GM12878 (cell line): ENCODE data around the gene GARRE1. TPM values are rescaled to one million over a fixed set of nuclear protein-coding genes. Genes with fewer than 3 reads are reported as not detected.

ENCODE experiments used
- ATAC-seq: fragments of 200-7000 bp; cut with Tn5 transposase; 3 replicates; pipeline ENCODE4 v1.9.1; 2020; ENCODE audit warnings: mild to moderate bottlenecking, moderate library complexity
- BruUV-seq: library from RNA; stranded (reverse); fragments of 400-500 nt; replicated peaks from 2 replicates; lab custom pipeline; 2021; lab: Mats Ljungman, UMichigan
- CTCF ChIA-PET: fragments of 300-600 bp; sonication (Branson Sonifier 250); formaldehyde crosslinking; extraction: SDS; loops from one replicate; lab custom pipeline; 2021; ENCODE audit warnings: inconsistent platforms; lab: Yijun Ruan, JAX
- POLR2A ChIA-PET: fragments of 350-600 bp; formaldehyde crosslinking; extraction: SDS; loops from one replicate; lab custom pipeline; 2021; ENCODE audit warnings: inconsistent platforms; lab: Charles Lee
- RAD21 ChIA-PET: fragments of 300-600 bp; sonication (Branson Sonifier 250); formaldehyde crosslinking; loops from one replicate; lab custom pipeline; 2023; ENCODE audit warnings: antibody characterized with exemption; ENCODE audit not compliant: unreplicated experiment; lab: Charles Lee
- SMC1A ChIA-PET: fragments of 300-600 bp; sonication (Branson Sonifier 250); formaldehyde crosslinking; loops from one replicate; lab custom pipeline; 2023; ENCODE audit not compliant: unreplicated experiment, uncharacterized antibody; lab: Charles Lee
- DNase-seq: peaks from one replicate; pipeline ENCODE4 v3.0.0-alpha.2; 2011; ENCODE audit warnings: low read depth, low spot score
- FAIRE-seq: peaks from 3 replicates; lab custom pipeline; 2011; peaks lifted over from hg19 to GRCh38; lab: Jason Lieb, UNC
- H2AFZ ChIP-seq: 2 replicates; pipeline ENCODE4 v1.6.0; 2011; ENCODE audit warnings: low read depth, low read length, control low read depth; ENCODE audit not compliant: control insufficient read depth
- H3K27ac ChIP-seq: 2 replicates; pipeline ENCODE4 v1.5.1; 2011; ENCODE audit warnings: control low read depth; ENCODE audit not compliant: control insufficient read depth, insufficient read depth
- H3K27me3 ChIP-seq, 2 experiments: replicated peaks in 1 of 2; 2 replicates each; pipeline versions ENCODE4 v1.6.0 to v1.6.1; 2011; ENCODE audit warnings: low read length in 1 of 2; ENCODE audit not compliant: control insufficient read depth in 2 of 2, insufficient read depth in 2 of 2
- H3K36me3 ChIP-seq, 2 experiments: 2 replicates each; pipeline ENCODE4 v1.5.1; 2011; ENCODE audit warnings: low read length in 1 of 2; ENCODE audit not compliant: control insufficient read depth in 2 of 2, insufficient read depth in 2 of 2
- H3K4me1 ChIP-seq: 2 replicates; pipeline ENCODE4 v1.6.1; 2011; ENCODE audit warnings: mild to moderate bottlenecking, low read length, moderate library complexity, mixed read lengths; ENCODE audit not compliant: control insufficient read depth, insufficient read depth
- H3K4me2 ChIP-seq: 2 replicates; pipeline ENCODE4 v1.6.0; 2011; ENCODE audit warnings: control low read depth; ENCODE audit not compliant: control insufficient read depth, insufficient read depth
- H3K4me3 ChIP-seq: fragments of 200-600 bp; sonication (generic); 2 replicates; pipeline ENCODE4 v1.5.1; 2016
- H3K79me2 ChIP-seq: 2 replicates; pipeline ENCODE4 v1.6.0; 2011; ENCODE audit warnings: low read length; ENCODE audit not compliant: control insufficient read depth, insufficient read depth
- H3K9ac ChIP-seq: 2 replicates; pipeline ENCODE4 v1.8.0; 2011; ENCODE audit warnings: low read length, control low read depth, mixed read lengths; ENCODE audit not compliant: control insufficient read depth, insufficient read depth
- H3K9me3 ChIP-seq: replicated peaks from 3 replicates; pipeline ENCODE4 v1.5.1; 2011; ENCODE audit warnings: mild to moderate bottlenecking, low read length; ENCODE audit not compliant: control insufficient read depth, insufficient read depth
- H4K20me1 ChIP-seq: 2 replicates; pipeline ENCODE4 v1.6.0; 2011; ENCODE audit not compliant: control insufficient read depth, insufficient read depth
- ATF3 ChIP-seq: IDR thresholded peaks from 2 replicates; pipeline ENCODE4 v1.6.1; 2011; ENCODE audit warnings: low read depth, mild to moderate bottlenecking, low read length, moderate library complexity, borderline replicate concordance; ENCODE audit errors: extremely low read depth
- BACH1 ChIP-seq: fragments of 450-650 bp; IDR thresholded peaks from 2 replicates; pipeline ENCODE4 v1.6.1; 2017; ENCODE audit warnings: mild to moderate bottlenecking, borderline replicate concordance
- BHLHE40 ChIP-seq, 2 experiments: fragments of 450-650 bp in 1 of 2; IDR thresholded peaks; 2 replicates each; pipeline ENCODE4 v1.6.1; 2011 to 2017; ENCODE audit warnings: low read depth in 2 of 2, borderline replicate concordance in 1 of 2, improper control_type of control experiment in 1 of 2, low read length in 1 of 2, mild to moderate bottlenecking in 1 of 2
- BRCA1 ChIP-seq: IDR thresholded peaks from 2 replicates; pipeline ENCODE4 v1.6.1; 2011; ENCODE audit warnings: low read depth, low read length, improper control_type of control experiment
- ESRRA ChIP-seq: IDR thresholded peaks from 2 replicates; pipeline ENCODE4 v1.6.1; 2012; ENCODE audit warnings: mild to moderate bottlenecking, low read length, improper control_type of control experiment
- IKZF1 ChIP-seq: fragments of 450-650 bp; conservative IDR thresholded peaks from 2 replicates; pipeline ENCODE4 v1.6.1; 2017; ENCODE audit warnings: antibody characterized with exemption, mild to moderate bottlenecking
- IRF3 ChIP-seq: fragments of 450-650 bp; IDR thresholded peaks from 2 replicates; pipeline ENCODE4 v1.6.1; 2014; ENCODE audit warnings: mild to moderate bottlenecking
- MAX ChIP-seq: IDR thresholded peaks from 2 replicates; pipeline ENCODE4 v1.6.1; 2012; ENCODE audit warnings: low read depth, low read length, improper control_type of control experiment
- MTA2 ChIP-seq: fragments of 450-650 bp; IDR thresholded peaks from 2 replicates; pipeline ENCODE4 v1.6.1; 2016; ENCODE audit warnings: low read depth, mild to moderate bottlenecking, moderate library complexity
- SKIL ChIP-seq: fragments of 450-650 bp; IDR thresholded peaks from 2 replicates; pipeline ENCODE4 v1.6.1; 2017; ENCODE audit warnings: mild to moderate bottlenecking, low read depth, inconsistent platforms; ENCODE audit not compliant: poor library complexity, severe bottlenecking
- SMARCA5 ChIP-seq: fragments of 450-650 bp; IDR thresholded peaks from 2 replicates; pipeline ENCODE4 v1.6.1; 2017; ENCODE audit warnings: mild to moderate bottlenecking
- ZBED1 ChIP-seq: IDR thresholded peaks from 2 replicates; pipeline ENCODE4 v1.6.1; 2016; ENCODE audit warnings: borderline replicate concordance
- ZNF207 ChIP-seq: fragments of 450-650 bp; IDR thresholded peaks from 2 replicates; pipeline ENCODE4 v1.6.1; 2014; ENCODE audit warnings: antibody characterized with exemption, mild to moderate bottlenecking, borderline replicate concordance
- ZNF217 ChIP-seq: fragments of 450-650 bp; IDR thresholded peaks from 2 replicates; pipeline ENCODE4 v1.6.1; 2017; ENCODE audit warnings: antibody characterized with exemption, mild to moderate bottlenecking
- WGBS: methylation state at CpG from one replicate; pipeline ENCODE4 v1.1.6; 2016; ENCODE audit warnings: low lambda C conversion rate; ENCODE audit not compliant: insufficient replicate concordance, insufficient coverage; ENCODE audit errors: missing lambda C conversion rate; 5-methylcytosine and 5-hydroxymethylcytosine counted together
- in situ Hi-C: fragments of 300-500 bp; cut with MboI; formaldehyde crosslinking; loops from 9 replicates; pipeline ENCODE4 v1.14.3; 2018; ENCODE audit warnings: mixed read lengths
- intact Hi-C: fragments of 100-400 bp; cut with micrococcal nuclease; formaldehyde crosslinking; loops from one replicate; pipeline ENCODE4 v1.14.2; 2022; ENCODE audit not compliant: unreplicated experiment
- polyA plus RNA-seq, 11 experiments: library from polyadenylated mRNA; depleted of rRNA in 4 of 11; unstranded in 6 of 11; stranded (reverse) in 5 of 11; fragments of >200 nt; fragmentation: Nextera tagmentation in 4 of 11; fragmentation: Illumina TruSeq in 1 of 11; extraction: Ambion mirVana in 4 of 11; extraction: Trizol in 1 of 11; gene quantifications; 1 replicate in 1 of 11; 2 replicates in 10 of 11; pipeline versions ENCODE4 v1.2.1 to v1.2.3, GENCODE V29; 2011 to 2016; ENCODE audit warnings: inconsistent platforms in 2 of 11, missing spikeins in 2 of 11, low read depth in 1 of 11
- total RNA-seq, 4 experiments: library from RNA; depleted of rRNA in 3 of 4; stranded (reverse); fragments of >200 nt in 3 of 4; fragmentation: Illumina TruSeq in 1 of 4; extraction: Trizol in 1 of 4; gene quantifications; 2 replicates each; pipeline versions ENCODE4 v1.2.1 to v1.2.3, GENCODE V29; 2013 to 2021
- TF ChIP-seq, protein P1 (sequence below), 3 experiments: IDR thresholded peaks in 2 of 3; conservative IDR thresholded peaks in 1 of 3; 2 replicates each; pipeline ENCODE4 v1.5.1; 2011; ENCODE audit warnings: low read depth in 3 of 3, low read length in 3 of 3, mild to moderate bottlenecking in 3 of 3, control low read depth in 2 of 3, moderate library complexity in 2 of 3, inconsistent platforms in 1 of 3, mixed read lengths in 1 of 3; ENCODE audit not compliant: control insufficient read depth in 2 of 3, insufficient read depth in 1 of 3; ENCODE audit errors: extremely low read depth in 1 of 3

GARRE1 gene
- total and polyA plus RNA-seq, 10 of the 15 experiments (the other 5 are each of a cell fraction or from before 2014, with no cell fraction given) = 1.1 to 9.4 (median 5.1) TPM

GRCh38 chr19:34254698-34255432, 511 bp downstream of the GARRE1 start:
- intact Hi-C loops = no loop called here
- in situ Hi-C loops = no loop called here
- POLR2A ChIA-PET = interaction anchor here (0.5 kb wide), 1 partner anchor 21 kb away, joined by 6 read pairs; no protein-coding TSS in a partner anchor
- DNase-seq (no peak), ATAC-seq (peak; percentile 64), FAIRE-seq (no peak)
- BruUV-seq = no TSS peak
- RAD21 ChIA-PET = no interaction called here
- Histone ChIP-seq H4K20me1 (no peaks in the 10 kb centered on the region), H3K4me3 (peak overlapping the region; percentile 94), H3K9ac (peak overlapping the region; percentile 92), H3K9me3 (no peaks in the 10 kb centered on the region), H3K27ac (peak overlapping the region; percentile 84), H3K27me3 (no peaks in the 10 kb centered on the region), H3K4me1 (peaks cover 5% of the 10 kb centered on the region), H3K79me2 (peaks cover 5% of the 10 kb centered on the region), H3K4me2 (peak overlapping the region; percentile 87), H2AFZ (peak overlapping the region; percentile 83), H3K36me3 (no peaks in the 10 kb centered on the region; a peak in 1 of 4 replicates)
- CTCF ChIA-PET = no interaction called here
- 3% methylated on average over 61 of the region's 88 CpGs for WGBS
- SMC1A ChIA-PET = no interaction called here
- TF ChIP-seq SMARCA5 = 0 out of 2 replicates have a peak, but pooled peaks have one; percentile 80
- no peak for TF ChIP-seq SKIL
- peak; percentile 30; the same call in 1 of the 2 replicates for TF ChIP-seq MAX
- TF ChIP-seq ESRRA = no peak
- no peak for TF ChIP-seq ZBED1
- TF ChIP-seq IKZF1 = peak; percentile 68
- peak in 1 of 2 experiments; percentile 34; a peak in 1 of 4 replicates for TF ChIP-seq BHLHE40 (IDR thresholded peaks at IDR 0.05; ENCODE audit: borderline replicate concordance in 1 of 2, low read depth in 2 of 2, low read length in 1 of 2)
- 0 out of 2 replicates have a peak, but pooled peaks have one; percentile 69 for TF ChIP-seq ZNF207
- TF ChIP-seq BACH1 = peak; percentile 73
- TF ChIP-seq, protein P1, sequence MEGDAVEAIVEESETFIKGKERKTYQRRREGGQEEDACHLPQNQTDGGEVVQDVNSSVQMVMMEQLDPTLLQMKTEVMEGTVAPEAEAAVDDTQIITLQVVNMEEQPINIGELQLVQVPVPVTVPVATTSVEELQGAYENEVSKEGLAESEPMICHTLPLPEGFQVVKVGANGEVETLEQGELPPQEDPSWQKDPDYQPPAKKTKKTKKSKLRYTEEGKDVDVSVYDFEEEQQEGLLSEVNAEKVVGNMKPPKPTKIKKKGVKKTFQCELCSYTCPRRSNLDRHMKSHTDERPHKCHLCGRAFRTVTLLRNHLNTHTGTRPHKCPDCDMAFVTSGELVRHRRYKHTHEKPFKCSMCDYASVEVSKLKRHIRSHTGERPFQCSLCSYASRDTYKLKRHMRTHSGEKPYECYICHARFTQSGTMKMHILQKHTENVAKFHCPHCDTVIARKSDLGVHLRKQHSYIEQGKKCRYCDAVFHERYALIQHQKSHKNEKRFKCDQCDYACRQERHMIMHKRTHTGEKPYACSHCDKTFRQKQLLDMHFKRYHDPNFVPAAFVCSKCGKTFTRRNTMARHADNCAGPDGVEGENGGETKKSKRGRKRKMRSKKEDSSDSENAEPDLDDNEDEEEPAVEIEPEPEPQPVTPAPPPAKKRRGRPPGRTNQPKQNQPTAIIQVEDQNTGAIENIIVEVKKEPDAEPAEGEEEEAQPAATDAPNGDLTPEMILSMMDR (IDR thresholded peaks at IDR 0.05 in 2 of 3, conservative IDR thresholded peaks at IDR 0.05 in 1 of 3; ENCODE audit: control insufficient read depth in 2 of 3, extremely low read depth in 1 of 3, insufficient read depth in 1 of 3, low read depth in 3 of 3, low read length in 3 of 3) = no peak
- TF ChIP-seq ZNF217 = peak; percentile 56; the same call in 1 of the 2 replicates
- TF ChIP-seq ATF3 = no peak
- TF ChIP-seq BRCA1 = no peak
- no peak for TF ChIP-seq IRF3
- no peak for TF ChIP-seq MTA2
